GM21381 (cell line): ENCODE measurements around the gene NOTCH4.
"Not testable (repeated sequence)": the region's sequence is repeated elsewhere in the genome, so short reads cannot be mapped to it uniquely, and the experiment has no call there.

ENCODE experiments used
- ATAC-seq: cut with Tn5 transposase; IDR thresholded peaks from one replicate; pipeline ENCODE4 v1.9.1; 2021; ENCODE audit warnings: mild to moderate bottlenecking, moderate library complexity; ENCODE audit not compliant: unreplicated experiment

NOTCH4 gene

DNA sequence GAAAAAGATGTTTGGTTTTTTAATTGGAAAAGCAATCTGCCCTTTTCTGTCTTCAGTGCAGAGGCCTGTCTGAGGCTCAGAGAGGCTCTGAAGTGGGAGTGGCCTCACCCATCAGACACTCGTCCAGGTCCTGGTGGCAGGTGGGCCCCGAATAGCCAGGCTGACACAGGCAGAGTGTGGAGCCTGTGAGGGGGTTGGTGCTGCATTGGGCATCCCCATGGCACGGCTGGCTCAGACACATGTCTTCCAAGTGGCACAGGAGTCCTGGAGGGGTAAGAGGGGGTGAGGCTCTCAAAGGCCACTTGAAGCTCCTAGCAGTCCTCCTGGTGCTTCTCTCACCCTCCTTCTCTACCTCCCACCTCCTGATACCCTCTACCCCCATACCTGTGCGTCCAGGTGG is 3.8 kb downstream of the NOTCH4 start:
- ATAC-seq = no peak

DNA sequence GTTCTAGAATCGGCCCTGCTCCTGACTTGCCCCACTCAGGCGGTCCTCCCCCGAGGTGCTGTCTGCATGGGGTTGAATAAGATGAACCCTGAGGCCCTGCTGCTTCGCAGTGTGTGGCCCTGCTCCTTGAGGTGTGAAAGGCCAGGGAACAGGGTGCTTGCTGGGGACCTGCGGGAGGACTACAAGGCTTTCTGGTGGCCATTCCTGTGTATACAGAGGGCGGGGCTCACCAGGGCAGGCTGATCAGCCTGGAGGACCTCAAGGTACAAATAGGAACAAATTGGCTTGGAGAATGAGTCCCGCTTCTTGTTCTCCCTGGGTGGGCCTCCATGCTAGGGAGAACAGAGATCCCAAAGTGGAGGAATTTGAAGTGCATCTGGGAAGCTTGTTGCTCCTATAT is 5.7 kb downstream of the NOTCH4 start:
- ATAC-seq = no peak

DNA sequence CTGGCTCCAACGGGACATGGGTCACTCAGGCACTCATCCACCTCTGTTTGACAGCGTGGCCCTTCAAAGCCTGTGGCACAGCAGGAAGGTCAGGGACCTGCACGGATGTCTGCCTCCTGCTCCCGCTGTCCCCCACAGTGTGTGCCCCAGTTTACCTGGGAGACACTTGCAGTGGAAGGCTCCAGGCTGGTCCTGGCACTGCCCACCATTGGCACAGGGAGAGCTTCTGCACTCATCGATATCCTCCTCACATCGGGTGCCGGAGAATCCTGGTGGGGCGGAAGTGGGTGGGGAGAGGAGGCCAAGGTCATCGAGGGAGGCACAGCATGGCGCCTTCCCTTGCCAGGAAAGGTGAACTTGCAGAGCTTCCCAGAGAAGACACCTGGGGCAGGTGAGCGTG is 6.9 kb downstream of the NOTCH4 start:
- ATAC-seq = no peak

DNA sequence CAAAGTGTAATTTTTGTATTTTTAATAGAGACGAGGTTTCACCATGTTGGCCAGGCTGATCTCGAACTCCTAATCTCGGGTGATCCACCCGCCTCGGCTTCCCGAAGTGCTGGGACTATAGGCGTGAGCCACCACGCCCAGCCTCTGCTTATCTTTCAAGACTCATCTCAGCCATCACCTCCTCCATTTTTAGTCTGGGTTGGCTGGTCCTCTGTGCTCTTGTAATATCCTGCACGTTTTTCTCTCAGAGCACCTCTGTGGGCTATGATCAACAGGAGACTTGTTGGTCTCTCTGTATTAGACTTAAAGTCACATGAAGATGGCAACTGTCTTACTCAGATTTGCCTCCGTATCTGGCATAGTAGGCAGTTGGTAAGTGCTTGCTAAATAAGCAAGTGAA is 7.6 kb downstream of the NOTCH4 start:
- ATAC-seq = no peak

DNA sequence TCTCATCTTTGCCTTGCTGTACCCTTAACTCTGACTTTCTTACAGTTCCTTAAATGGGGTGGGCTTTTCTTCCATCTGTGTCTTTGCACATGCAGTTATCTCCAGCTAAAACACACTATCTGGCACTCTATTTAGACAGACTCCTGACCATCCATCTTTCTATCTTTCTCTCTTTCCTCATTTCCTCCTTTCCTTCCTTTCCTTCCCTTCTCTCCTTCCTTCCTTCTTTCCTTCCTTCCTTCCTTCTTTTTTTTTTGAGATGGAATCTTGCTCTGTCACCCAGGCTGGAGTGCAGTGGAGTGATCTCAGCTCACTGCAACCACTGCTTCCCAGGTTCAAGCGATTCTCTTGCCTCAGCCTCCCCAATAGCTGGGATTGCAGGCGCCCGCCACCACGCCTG is 8.2 kb downstream of the NOTCH4 start:
- ATAC-seq = no peak

DNA sequence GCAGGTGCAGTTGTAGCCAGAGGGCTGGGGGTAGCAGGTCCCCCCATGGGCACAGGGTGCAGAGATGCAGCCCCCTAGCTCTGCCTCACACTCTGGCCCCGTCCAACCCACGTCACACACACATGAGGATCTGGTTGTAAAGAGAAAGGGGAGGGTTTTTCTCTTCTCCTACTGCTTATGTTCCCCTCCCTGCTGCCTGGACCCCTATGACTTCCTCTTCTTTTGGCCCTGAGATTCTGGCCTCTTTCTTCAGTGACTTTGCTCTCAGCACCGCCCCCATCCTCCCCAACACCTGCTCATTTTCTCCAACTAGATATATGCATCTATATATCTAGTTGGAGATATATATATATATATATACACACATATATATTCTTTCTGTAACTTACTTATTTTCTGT is 9.7 kb downstream of the NOTCH4 start:
- no peak for ATAC-seq

DNA sequence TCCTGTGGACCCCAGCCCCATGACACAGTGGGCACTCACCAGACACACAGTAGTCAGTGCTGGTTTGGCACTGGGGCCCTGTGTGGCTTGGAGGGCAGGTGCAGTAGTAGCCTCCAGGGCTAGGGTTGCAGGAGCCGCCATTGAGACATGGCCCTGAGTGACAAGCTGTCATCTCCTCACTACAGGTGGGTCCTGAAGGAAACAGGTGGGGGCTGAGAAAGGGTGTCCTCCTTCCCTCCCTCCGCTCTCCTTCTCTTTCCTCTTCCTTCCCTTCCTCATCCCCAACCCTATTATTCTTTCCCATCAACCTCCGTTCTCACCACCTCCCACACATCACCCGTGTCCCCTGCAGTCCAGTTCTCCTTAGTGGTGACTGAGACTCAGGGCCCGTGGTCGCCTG is 10.2 kb downstream of the NOTCH4 start:
- ATAC-seq = no peak

DNA sequence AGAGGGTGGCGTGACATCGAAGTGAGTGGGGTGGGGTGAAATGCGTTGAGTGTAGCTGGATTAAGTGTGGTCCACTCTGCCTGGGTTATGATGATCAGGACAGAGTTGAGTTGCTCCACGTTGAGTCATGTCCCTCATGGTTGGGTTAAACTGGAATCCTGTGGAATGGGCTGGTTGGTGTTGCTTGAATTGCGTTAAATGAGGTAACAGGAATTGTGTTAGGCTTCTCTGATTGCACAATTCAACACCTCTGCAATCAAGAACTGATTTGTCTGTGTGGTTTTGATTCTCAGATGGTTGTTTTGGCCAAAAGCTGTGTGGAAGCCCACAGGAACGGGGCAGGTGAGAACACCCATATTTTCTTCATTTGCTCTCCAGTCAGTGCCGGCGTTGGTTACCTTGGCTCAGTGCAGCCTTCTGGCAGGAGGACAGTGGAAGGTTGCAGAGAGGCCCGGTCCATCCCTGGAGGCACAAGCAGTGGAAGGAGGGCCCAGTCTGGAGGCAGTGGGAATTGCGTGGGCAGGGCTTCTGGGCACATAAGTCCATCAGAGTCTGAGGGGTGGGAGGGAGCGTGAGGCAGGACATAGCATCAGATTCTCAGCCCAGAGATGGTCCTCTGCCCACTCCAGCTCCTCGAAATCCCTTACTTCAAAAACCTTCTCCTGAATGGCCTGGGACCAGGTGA is 11.6 kb downstream of the NOTCH4 start:
- no peak for ATAC-seq

DNA sequence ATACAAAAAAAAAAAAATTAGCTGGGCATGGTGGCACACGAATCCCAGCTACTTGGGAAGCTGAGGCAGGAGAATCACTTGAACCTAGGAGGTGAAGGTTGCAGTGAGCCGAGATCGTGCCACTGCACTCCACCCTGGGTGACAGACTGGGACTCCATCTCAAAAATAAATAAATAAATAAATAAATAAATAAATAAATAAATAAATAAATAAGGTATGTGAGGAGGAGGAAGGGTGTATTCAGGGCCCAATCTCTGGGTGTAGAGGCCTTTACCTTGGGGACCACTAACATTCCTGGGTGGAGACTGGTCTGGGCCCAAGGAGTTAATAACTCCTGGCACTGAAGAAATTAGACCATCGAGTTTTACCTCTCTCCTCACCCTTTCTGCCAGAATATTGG is 12.4 kb downstream of the NOTCH4 start:
- not testable (repeated sequence) for ATAC-seq

DNA sequence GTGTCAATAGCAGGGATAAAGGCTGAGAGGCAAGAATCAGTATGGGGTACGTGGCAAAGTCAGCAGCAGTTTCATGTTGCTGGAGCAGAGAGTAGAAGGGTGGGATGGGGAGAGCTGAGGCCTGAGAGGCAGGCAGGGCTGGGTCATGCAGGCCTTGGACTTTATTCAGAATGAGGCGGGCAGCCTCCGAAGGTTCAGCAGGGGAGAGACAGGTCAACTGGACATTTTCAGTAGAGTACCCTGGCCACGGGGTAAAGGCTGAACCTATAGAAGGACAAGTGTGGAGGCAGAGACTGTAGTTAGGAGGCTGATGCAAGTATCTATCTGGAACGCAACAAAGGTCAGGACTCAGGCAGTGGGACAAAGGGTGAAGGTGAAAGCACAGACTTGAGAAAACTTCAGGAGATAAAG is 13.7 kb downstream of the NOTCH4 start:
- no peak for ATAC-seq

DNA sequence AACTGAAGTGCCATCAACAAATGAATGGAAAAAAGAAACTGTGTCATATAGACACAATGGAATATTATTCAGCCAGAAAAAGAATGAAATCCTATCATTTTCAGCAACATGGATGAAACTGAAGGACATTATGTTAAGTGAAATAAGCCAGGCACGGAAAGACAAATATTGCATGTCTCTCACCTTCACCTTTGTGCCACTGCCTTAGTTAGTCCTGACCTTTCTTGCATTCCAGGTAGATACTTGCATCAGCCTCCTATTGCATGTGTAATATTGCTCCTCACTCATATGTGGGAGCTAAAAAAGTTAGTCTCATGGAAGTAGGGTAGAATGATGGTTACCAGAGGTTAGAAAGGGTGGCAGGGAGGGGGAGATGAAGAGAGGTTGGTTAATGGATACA is 14.9 kb downstream of the NOTCH4 start:
- ATAC-seq = no peak

DNA sequence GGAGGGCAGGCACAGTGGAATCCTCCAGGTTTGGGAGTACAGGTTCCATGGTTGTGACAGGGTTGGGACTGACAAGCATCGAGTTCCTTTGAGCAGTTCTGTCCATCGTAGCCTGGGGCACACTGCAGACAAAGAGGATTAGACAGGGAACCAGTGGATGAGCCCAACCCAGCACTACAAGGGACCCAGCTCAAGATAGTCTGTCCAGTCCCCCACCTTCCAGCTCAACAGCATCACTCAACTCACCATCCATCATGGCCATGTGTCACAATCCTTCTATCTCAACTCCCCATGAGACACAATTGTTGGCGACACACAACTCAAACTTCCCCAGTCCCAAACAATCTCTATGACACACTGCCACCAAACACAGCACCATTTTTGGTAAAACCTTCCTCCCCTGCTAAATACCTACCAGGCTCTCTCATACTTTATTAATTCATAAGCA is 19.6 kb downstream of the NOTCH4 start:
- no peak for ATAC-seq

DNA sequence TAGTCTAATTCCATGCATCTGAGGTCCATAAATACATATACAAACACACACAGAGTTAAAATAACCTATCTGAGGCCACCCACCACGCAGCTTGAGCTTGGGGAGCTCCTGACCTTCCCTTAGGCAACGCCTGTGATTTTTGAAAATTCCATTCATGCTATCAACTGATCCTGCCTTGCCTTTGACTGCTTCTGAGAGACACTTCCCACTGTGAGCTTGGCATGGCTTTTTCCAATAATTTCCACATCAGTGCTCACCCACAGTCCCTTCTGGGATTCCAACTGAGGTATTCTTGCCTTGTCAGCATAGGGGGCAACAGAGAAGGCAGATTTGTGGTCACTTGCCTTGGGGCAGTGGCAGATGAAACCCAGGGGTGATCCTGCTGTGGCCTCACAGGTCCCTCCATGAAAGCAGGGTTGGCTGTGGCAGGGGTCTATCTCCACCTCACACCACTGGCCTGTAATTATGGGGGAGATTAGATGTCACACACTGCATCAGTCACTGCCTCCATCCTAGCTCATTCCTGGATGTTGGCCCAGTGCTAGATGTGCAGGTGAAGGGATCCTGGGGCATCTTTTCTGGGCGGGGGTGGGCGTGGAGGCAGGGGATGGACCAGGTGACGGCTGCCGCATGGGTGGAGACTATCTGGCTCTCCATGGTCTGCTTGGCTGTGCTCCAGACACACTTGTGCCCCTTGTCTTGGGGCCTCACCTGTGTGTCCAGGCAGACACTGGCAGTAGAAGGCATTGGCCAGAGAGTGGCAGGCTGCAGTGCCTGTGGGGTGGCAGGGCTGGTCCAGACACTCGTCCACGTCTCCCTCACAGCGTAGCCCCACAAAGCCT is 20.2 kb downstream of the NOTCH4 start:
- ATAC-seq = no peak

DNA sequence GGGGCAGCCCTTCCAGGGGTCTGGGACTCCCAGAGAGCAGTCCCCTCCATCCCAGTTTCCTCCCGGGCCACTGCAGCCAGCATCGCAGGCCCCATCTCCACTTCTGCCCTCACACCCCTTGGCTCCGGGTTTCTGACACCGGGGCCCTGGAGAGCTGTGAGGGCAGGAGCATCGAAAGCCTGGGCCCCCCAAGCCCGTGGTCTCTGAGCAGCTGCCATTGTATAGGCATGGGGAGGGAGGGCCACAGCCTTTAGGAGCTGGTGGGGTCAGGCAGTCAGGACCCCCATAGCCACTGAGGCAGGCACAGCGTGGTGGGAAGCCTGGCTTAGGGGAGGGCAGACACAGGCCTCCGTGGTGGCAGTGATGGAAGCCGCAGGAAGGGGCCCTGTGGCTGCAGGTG is 21.7 kb downstream of the NOTCH4 start:
- ATAC-seq = no peak

DNA sequence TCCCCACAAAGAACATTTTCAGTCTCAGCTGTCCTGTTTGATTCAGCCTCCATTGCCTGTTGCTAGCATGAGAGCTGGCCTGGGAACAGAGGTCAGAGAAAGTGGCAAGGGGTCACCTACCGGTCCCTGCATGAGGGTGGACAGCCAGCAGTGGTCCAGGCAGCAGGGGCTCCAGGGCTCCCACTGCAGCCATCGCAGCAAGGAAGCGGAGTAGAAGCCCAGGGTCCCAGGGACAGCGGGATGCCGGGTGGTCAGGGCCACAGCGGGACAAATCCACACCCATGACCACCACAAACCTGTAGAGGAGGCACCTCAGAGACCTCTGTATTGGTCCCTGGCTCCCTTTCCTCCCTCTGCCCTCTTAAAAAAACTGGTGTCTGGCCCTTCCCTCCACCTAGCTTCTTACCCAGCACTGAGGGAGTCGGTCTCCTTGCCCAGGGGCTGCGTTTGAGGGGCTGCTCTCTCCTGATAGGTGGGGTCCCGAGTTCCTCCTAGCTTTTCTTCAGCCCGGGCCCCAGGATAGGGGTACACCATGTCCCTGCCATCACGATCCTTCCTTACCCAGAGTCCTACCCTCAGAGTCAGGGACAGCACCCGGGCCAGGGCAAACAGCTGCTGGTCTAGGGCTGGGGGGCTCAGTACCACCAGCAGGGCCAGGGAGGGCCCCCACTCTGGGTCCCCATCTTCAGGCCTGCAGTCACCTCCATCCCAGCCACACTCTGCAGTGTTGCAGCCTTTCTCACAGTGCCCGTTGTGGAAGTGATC is 23.0 kb downstream of the NOTCH4 start:
- ATAC-seq = no peak

DNA sequence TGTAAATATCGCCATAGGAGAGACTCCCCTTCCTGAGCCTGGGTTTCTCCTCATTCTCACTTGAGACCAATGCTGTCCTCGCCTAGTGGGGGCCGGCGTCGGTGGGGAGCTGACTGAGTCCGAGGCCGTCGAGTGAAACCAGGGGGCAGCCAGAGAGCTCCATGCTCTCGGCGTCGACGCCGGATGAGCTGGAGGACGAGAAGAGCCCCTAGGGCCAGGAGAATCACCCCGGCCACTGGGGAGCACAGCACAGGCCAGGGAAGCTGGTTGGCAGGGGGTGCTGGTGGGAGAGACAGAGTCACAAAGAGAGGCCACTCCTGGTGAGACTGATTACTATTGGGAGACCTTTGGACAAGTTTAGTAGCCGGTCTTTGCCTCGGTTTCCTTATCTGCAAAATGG is 25.0 kb downstream of the NOTCH4 start:
- no peak for ATAC-seq

DNA sequence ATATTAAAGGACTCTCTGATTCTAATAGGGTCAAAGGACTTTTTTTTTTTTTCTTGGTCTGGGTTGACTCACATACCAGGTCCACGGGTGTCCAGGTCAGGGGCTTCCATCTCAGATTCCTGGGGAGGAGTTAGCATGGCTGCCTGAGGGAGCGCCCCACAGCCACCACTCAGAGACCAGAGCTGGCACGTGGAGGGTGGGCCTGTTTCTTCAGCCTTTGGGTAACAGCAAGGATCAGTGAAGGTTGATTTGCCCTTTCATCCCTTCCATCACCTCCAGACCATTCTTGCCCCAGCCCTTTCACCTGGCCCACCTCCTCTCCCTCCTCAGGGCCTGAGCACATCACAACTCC is 25.5 kb downstream of the NOTCH4 start:
- no peak for ATAC-seq

DNA sequence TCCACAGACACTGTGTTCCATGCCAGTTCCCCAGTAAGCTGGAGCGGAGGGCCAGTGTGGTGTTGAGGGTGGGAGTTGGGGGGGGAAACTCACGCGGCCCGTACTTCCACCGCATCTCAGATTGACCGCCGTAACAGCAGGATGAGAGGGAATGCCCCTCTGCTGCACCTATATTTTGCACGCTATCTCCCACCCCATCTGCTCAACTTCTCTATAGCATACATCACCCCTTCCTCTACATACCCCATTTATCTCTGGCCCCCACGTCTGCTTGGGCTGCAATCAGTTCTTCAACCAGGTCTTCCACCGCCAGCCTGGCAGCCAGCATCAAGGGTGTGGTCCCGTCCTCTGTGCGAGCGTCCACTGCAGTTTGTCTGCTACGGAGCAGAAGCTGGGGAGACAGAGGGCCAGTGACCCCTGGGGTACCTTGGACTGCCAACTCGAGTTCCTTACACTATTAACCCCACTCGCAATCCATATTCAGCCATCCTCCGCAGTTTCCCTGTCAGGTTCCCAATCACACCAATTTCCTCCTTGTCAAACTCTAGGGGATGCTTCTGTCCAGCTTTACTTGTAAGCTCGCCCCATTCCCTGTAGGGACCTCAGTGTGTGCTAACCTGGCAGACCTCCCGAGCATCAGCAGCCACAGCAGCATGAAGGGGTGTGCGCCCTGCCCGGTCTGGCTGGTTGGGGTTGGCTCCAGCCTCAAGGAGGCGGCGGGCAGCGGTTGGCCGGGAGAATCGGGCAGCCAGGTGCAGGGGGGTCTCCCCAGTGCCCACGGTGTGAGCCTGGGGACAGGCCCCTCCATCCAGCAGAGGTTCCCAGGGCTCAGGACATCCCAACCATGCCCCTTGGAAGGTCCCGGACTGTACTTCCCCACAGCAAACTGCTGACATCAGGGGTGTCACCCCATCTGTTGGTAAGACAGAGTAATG is 26.9 kb downstream of the NOTCH4 start:
- no peak for ATAC-seq

DNA sequence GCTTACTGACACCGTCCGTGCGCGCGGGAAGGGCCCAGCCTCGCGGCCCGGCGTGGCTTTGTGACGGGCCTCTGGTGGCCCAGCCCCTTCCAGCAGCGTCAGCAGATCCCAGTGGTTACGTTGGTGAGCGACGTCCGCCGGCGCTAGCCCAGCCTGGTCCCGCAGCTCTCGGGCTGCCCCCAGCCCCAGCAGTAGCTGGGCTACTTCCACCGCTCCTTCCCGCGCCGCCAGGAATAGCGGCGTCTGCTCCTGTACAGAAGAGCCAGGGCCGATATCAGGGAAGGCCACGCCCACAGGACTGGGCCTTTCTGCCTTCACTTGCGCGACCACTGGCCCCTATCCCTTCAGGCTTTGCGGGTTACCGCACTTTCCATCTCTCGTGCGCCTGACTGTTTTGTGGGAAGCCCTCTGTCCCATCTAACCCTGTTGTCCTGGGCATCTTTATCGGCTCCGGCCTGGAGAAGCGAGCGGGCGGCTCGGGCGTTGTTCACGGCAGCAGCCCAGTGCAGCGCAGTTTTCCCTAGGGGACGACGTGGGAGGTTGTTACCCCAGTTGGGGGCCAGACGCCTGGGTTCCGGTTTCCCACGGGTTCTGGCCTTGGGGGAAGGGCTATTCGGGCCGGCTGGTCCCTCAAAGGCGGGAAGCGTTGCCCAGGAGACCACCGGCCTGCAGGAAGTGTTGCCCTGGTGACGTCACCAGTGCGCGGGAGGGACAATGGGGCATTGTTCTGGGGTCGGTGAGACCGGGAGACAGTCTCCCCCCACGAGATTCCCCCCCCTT is 27.8 kb downstream of the NOTCH4 start:
- ATAC-seq = peak; percentile 80

DNA sequence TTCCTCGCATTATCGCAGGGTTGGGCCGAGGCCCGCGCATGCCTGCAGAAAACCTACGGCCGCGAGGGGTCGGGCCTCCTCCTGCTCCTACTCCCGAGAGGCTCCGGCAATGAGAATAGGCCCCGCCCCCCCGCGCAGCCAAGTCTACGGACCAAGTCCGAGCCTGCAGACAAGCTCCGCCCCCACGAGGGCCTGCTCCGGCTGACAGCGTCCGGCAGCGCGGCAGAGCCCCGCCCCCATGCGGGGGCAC is 28.3 kb downstream of the NOTCH4 start:
- ATAC-seq = peak; percentile 69
